Measurements from ENCODE around the gene NT5DC4.

GRCh38 chr2:112783187-112783714, 62.4 kb downstream of the NT5DC4 start:
- TF ChIP-seq CTCF (IDR thresholded peaks at IDR 0.05; ENCODE audit: insufficient read depth, low read length): no peak
- no peak for TF ChIP-seq POLR2AphosphoS5 (IDR thresholded peaks at IDR 0.05; ENCODE audit: low read depth)
- no peak for TF ChIP-seq GABPA (IDR thresholded peaks at IDR 0.05; ENCODE audit: low read depth)

All from HL-60 (cell line).